ENCODE measurements around the gene IP6K2.

The IP6K2 gene

DNA sequence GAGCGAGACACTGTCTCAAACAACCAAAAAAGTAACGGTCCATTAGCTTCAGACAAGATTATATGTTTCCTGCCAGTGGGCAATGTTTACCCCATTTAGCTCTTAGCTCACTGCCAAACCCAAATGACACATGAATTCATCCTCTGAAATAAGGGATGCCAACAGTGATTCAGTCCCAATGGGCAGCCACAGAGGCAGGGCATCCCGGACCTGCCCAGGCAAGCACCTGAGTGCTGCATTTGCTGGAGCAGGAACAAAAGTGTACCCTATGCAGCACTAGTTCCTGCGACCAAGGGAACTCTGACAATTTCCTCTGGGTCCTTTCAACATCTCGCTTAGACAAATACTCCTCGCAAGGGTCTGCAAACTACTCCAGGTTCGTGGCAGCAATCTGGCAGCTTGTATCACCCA lies 8.0 kb downstream of the IP6K2 start:
- POLR2A ChIA-PET, result interaction anchor here (0.7 to 1.1 kb wide), 2 partner anchors 8 to 449 kb away, joined by 3 to 4 read pairs; partner anchors contain the start of gene IP6K2
- DNase-seq (ENCODE audit: extremely low spot score), result no peak
- TF ChIP-seq, protein P1, sequence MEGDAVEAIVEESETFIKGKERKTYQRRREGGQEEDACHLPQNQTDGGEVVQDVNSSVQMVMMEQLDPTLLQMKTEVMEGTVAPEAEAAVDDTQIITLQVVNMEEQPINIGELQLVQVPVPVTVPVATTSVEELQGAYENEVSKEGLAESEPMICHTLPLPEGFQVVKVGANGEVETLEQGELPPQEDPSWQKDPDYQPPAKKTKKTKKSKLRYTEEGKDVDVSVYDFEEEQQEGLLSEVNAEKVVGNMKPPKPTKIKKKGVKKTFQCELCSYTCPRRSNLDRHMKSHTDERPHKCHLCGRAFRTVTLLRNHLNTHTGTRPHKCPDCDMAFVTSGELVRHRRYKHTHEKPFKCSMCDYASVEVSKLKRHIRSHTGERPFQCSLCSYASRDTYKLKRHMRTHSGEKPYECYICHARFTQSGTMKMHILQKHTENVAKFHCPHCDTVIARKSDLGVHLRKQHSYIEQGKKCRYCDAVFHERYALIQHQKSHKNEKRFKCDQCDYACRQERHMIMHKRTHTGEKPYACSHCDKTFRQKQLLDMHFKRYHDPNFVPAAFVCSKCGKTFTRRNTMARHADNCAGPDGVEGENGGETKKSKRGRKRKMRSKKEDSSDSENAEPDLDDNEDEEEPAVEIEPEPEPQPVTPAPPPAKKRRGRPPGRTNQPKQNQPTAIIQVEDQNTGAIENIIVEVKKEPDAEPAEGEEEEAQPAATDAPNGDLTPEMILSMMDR (IDR thresholded peaks at IDR 0.05; ENCODE audit: control extremely low read depth, extremely low read depth, low read depth, missing control alignments), result no peak
- CTCF ChIA-PET, result interaction anchor here (1.7 to 6.2 kb wide), 3 partner anchors 12 to 31 kb away, joined by 8 to 29 read pairs (median 16); partner anchors contain the start of gene NCKIPSD

DNA sequence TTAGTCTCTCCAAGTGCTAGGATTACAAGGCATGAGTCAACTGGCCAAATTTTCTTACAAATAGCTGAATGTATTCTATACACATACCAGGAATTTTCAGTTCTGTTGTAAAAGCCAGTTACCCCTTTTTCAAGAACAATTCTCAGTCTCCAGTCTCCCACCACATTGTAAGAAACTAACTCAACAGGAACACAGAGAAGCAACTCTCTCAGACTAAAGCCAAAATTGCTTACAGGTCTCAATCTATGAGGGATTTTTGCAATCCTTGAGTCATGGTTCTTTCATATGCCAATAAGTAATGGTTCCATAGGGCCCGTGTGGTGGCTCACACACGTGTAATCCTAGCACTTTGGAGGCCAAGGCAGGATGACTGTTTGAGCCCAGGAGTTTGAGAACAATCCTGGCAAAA lies 8.5 kb downstream of the IP6K2 start:
- no peak for DNase-seq (ENCODE audit: extremely low spot score)
- TF ChIP-seq, protein P1 (IDR thresholded peaks at IDR 0.05; ENCODE audit: control extremely low read depth, extremely low read depth, low read depth, missing control alignments), result no peak
- POLR2A ChIA-PET, result interaction anchor here (1.1 kb wide), 1 partner anchor 9 kb away, joined by 3 read pairs; the partner anchor contains the start of gene IP6K2
- CTCF ChIA-PET, result interaction anchor here (1.7 to 6.2 kb wide), 3 partner anchors 12 to 32 kb away, joined by 8 to 29 read pairs (median 16); partner anchors contain the start of gene NCKIPSD

DNA sequence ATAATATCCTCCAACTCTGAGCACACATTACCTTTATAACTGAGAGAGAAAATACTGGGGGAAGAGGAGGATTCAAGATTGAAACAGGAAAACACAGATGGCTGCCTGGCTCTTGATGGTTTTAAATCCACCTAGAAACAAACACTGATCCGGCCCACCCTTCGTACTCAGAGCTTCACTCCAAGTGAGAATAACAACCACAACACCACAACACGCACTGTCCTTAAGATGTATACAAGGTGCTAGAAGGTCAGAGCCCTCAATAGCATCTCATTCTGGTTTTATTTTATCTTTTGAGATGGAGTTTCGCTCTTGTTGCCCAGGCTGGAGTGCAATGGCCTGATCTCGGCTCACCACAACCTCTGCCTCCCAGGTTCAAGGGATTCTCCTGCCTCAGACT lies 9.9 kb downstream of the IP6K2 start:
- CTCF ChIA-PET, result interaction anchor here (1.3 to 6.2 kb wide), 5 partner anchors 10 to 33 kb away, joined by 3 to 29 read pairs (median 8); partner anchors contain the start of genes IP6K2 and NCKIPSD
- POLR2A ChIA-PET, result interaction anchor here (0.6 to 1.1 kb wide), 2 partner anchors 10 to 208 kb away, joined by 4 to 6 read pairs; partner anchors contain the start of gene IP6K2
- no peak for DNase-seq (ENCODE audit: extremely low spot score)
- TF ChIP-seq, protein P1 (IDR thresholded peaks at IDR 0.05; ENCODE audit: control extremely low read depth, extremely low read depth, low read depth, missing control alignments), result no peak

DNA sequence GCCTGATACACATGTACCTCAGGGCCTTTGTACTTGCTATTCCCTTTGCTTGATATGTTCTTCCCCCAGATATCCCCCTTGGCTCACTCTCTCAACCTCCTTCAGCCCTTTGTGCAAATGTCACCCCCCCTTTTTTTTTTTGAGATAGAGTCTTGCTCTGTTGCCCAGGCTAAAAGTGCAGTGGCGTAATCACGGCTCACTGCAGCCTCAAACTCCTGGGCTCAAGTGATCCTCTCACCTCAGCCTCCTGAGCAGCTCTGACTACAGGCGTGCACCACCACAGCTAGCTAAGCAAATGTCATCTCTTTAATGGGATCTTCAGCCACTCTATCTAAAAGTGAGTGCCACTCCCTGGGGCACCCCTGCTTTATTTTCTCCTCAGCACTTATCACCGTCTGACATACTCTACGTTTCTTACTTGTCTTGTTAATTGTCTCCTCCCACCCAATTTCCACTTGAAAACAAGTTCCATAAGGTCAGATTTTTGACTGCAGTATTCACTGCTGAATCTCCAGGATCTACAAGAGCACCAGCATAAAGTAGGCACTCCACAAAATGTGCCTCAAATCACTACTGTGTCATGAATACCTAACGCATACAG lies 14.6 kb downstream of the IP6K2 start:
- CTCF ChIA-PET, result interaction anchor here (1.0 kb wide), 1 partner anchor 17 kb away, joined by 3 read pairs; the partner anchor contains the start of gene NCKIPSD
- TF ChIP-seq, protein P1 (IDR thresholded peaks at IDR 0.05; ENCODE audit: control extremely low read depth, extremely low read depth, low read depth, missing control alignments), result no peak
- no peak for DNase-seq (ENCODE audit: extremely low spot score)
- POLR2A ChIA-PET, result no interaction called here

DNA sequence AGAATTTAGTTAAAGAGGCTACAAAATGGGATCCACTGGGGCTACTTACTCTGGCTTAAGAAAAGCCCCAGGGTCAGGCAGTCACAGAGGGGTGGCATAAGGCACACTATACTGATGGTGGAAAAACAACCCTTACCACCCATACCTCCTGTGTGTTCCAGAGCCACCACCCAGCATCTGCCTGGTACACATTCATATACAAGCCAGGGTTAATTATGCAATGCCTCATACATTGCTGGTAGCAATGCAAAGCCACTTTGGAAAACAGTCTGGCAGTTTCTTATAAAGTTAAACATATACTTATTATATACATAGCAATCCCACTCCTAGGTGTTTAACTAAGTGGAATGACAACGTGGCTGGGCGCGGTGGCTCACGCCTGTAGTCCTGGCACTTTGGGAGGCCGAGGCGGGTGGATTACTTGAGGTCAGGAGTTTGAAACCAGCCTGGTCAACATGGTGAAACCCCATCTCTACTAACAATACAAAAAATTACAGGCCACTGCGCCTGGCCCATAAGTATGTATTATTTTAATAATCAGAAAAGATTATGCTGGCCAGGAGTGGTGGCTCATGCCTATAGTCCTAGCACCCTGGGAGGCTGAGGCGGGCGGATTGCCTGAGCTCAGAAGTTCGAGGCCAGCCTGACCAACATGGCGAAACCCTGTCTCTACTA lies 16.2 kb downstream of the IP6K2 start:
- TF ChIP-seq, protein P1 (IDR thresholded peaks at IDR 0.05; ENCODE audit: control extremely low read depth, extremely low read depth, low read depth, missing control alignments), result no peak
- ChIA-PET CTCF (no interaction called here), POLR2A (no interaction called here)
- no peak for DNase-seq (ENCODE audit: extremely low spot score)

DNA sequence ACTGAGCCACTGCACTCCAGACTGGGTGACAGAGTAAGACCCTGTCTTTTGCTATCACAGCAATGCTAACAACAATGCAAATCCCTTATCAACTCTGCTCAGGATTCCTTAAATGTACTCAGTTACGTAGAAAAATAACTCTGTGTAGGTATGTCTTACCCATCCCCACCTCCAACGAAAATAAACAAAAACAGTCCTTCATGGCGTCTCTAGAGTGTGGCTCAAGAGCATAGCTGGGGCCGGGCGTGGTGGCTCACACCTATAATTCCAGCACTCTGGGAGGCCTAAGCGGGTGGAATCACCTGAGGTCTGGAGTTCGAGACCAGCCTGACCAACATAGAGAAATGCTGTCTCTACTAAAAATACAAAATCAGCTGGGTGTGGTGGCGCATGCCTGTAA lies 18.1 kb downstream of the IP6K2 start:
- TF ChIP-seq, protein P1 (IDR thresholded peaks at IDR 0.05; ENCODE audit: control extremely low read depth, extremely low read depth, low read depth, missing control alignments), result no peak
- ChIA-PET POLR2A (interaction anchor here (0.6 to 0.7 kb wide), 2 partner anchors 63 to 140 kb away, joined by 3 to 5 read pairs; no protein-coding TSS in a partner anchor), CTCF (interaction anchor here (2.8 kb wide), 1 partner anchor 12 kb away, joined by 18 read pairs; the partner anchor contains the start of gene NCKIPSD)
- no peak for DNase-seq (ENCODE audit: extremely low spot score)
